Endodermal cell (in vitro differentiated cells): ENCODE measurements around the gene RPGRIP1L. TPM values are rescaled to one million over a fixed set of nuclear protein-coding genes. Genes with fewer than 3 reads are reported as not detected.
A peak's percentile ranks its signal among the peaks of the same experiment; 100 is the strongest.

Source experiments
- DNase-seq: peaks from one replicate; pipeline ENCODE4 v3.0.0-alpha.2; 2017
- H3K27ac ChIP-seq: 2 replicates; pipeline ENCODE4 v1.5.1; 2013; ENCODE audit warnings: mild to moderate bottlenecking, low read depth, low read length, moderate library complexity
- H3K27me3 ChIP-seq: 2 replicates; pipeline ENCODE4 v1.6.1; 2013; ENCODE audit warnings: mild to moderate bottlenecking, low read length, moderate library complexity; ENCODE audit not compliant: insufficient read depth, control insufficient read depth, poor library complexity, severe bottlenecking
- H3K36me3 ChIP-seq: 2 replicates; pipeline ENCODE4 v1.7.0; 2013; ENCODE audit warnings: mild to moderate bottlenecking, low read length, moderate library complexity; ENCODE audit not compliant: control insufficient read depth, insufficient read depth
- H3K4me1 ChIP-seq: one replicate; pipeline ENCODE4 v1.7.0; 2013; ENCODE audit warnings: low read length; ENCODE audit not compliant: control insufficient read depth, insufficient read depth
- H3K4me3 ChIP-seq: 2 replicates; pipeline ENCODE4 v1.5.1; 2013; ENCODE audit warnings: mild to moderate bottlenecking, low read length, moderate library complexity
- H3K9ac ChIP-seq: 2 replicates; pipeline ENCODE4 v1.6.1; 2013; ENCODE audit warnings: mild to moderate bottlenecking, low read length, moderate library complexity; ENCODE audit not compliant: poor library complexity, severe bottlenecking; ENCODE audit errors: extremely low read depth
- H3K9me3 ChIP-seq: 2 replicates; pipeline ENCODE4 v1.6.1; 2013; ENCODE audit warnings: mild to moderate bottlenecking, low read length, moderate library complexity; ENCODE audit not compliant: control insufficient read depth
- H3K27ac Mint-ChIP-seq: 2 replicates; pipeline ENCODE4 v1.8.0; 2020; ENCODE audit warnings: mixed read lengths
- H3K27me3 Mint-ChIP-seq: 2 replicates; pipeline ENCODE4 v1.8.0; 2021; ENCODE audit warnings: mild to moderate bottlenecking, mixed read lengths; ENCODE audit not compliant: insufficient read depth
- H3K36me3 Mint-ChIP-seq: 2 replicates; pipeline ENCODE4 v1.8.0; 2020; ENCODE audit warnings: low read depth, mixed read lengths
- H3K4me1 Mint-ChIP-seq: 2 replicates; pipeline ENCODE4 v1.8.0; 2020; ENCODE audit warnings: mixed read lengths
- H3K4me3 Mint-ChIP-seq: 2 replicates; pipeline ENCODE4 v1.8.0; 2020; ENCODE audit warnings: mild to moderate bottlenecking, moderate library complexity, mixed read lengths
- H3K9me3 Mint-ChIP-seq: 2 replicates; pipeline ENCODE4 v1.8.0; 2020; ENCODE audit warnings: mild to moderate bottlenecking, mixed read lengths
- WGBS, 2 experiments: methylation state at CpG; one replicate each; pipeline versions ENCODE4 v1.1.5 to v1.1.7; 2013; ENCODE audit warnings: missing lambda C conversion rate in 2 of 2, mixed read lengths in 1 of 2; ENCODE audit not compliant: insufficient coverage in 1 of 2, insufficient read length in 1 of 2; 5-methylcytosine and 5-hydroxymethylcytosine counted together
- total RNA-seq, 2 donors: library from RNA; stranded (reverse); fragmentation: NEBNext Ultra II Directional in 1 of 2; extraction: Animal tissue kit (Norgen Biotek cat#: 25700) in 1 of 2; gene quantifications; 2 replicates in 1 of 2; 3 replicates in 1 of 2; pipeline ENCODE4 v1.2.1, GENCODE V29; 2021
- TF ChIP-seq, protein P1 (sequence below): fragments of 200-600 bp; sonication (generic); conservative IDR thresholded peaks from 2 replicates; pipeline ENCODE4 v1.5.0; 2021; ENCODE audit warnings: antibody characterized with exemption, mild to moderate bottlenecking

Gene RPGRIP1L
- total RNA-seq, 2 donors from 2014 or later: 15.9 to 19.8 TPM

DNA sequence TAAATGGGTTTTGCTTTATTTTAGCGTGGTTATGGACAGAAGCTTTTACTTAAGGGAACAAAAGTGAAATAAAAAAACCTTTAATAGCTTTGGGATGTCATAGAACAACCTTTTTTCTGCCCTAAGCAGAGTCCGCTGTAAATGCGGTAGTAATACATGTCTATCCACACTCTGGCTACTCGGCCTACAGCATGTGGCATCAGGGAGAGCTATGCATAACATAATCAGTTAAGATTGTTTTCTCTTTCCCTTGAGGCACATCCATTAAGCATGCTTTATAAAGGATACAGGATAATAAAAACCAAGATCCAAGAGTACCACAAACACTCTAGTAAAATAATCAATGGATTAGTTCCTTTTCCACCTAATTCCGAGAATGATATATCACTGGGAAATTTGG, 10.3 kb downstream of the RPGRIP1L start:
- Mint-ChIP-seq H3K4me1 (no peaks in the 10 kb centered on the region), H3K4me3 (no peak overlapping the region), H3K27me3 (no peaks in the 10 kb centered on the region), H3K36me3 (peaks cover 39% of the 10 kb centered on the region), H3K27ac (no peak overlapping the region), H3K9me3 (peaks cover 15% of the 10 kb centered on the region)
- H3K27me3 ChIP-seq: no peaks in the 10 kb centered on the region
- peaks cover 9% of the 10 kb centered on the region for H3K36me3 ChIP-seq
- peaks cover 11% of the 10 kb centered on the region for H3K9me3 ChIP-seq
- H3K4me1 ChIP-seq: no peaks in the 10 kb centered on the region
- H3K9ac ChIP-seq: no peak overlapping the region
- 88 to 100% methylated on average over 4 to 5 of the region's 5 CpGs for WGBS, 2 experiments
- TF ChIP-seq, protein P1, sequence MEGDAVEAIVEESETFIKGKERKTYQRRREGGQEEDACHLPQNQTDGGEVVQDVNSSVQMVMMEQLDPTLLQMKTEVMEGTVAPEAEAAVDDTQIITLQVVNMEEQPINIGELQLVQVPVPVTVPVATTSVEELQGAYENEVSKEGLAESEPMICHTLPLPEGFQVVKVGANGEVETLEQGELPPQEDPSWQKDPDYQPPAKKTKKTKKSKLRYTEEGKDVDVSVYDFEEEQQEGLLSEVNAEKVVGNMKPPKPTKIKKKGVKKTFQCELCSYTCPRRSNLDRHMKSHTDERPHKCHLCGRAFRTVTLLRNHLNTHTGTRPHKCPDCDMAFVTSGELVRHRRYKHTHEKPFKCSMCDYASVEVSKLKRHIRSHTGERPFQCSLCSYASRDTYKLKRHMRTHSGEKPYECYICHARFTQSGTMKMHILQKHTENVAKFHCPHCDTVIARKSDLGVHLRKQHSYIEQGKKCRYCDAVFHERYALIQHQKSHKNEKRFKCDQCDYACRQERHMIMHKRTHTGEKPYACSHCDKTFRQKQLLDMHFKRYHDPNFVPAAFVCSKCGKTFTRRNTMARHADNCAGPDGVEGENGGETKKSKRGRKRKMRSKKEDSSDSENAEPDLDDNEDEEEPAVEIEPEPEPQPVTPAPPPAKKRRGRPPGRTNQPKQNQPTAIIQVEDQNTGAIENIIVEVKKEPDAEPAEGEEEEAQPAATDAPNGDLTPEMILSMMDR: no peak
- no peak overlapping the region for H3K4me3 ChIP-seq
- H3K27ac ChIP-seq: no peak overlapping the region
- DNase-seq: no peak

DNA sequence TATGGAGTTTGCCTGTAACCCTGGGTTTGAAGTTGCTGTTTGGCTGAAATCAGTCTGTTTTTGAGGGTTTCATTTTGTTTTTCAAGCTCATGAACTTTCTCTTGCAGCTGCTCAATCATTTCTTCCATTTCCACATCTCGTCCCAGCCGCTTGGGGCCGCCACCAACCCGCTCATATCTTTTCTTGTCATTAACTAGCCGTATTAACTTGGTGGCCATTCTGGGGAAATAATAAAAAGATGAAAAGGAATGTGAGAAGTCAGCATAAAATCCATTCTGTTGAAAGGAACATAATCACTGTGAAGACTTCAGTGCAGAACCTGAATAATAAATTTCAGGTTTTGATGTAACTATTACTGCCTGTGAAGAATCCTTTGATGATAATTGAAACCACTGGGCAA, 11.5 kb downstream of the RPGRIP1L start:
- Mint-ChIP-seq H3K36me3 (peaks cover 36% of the 10 kb centered on the region), H3K4me1 (no peaks in the 10 kb centered on the region), H3K4me3 (no peak overlapping the region), H3K27ac (peak overlapping the region; percentile 55), H3K27me3 (no peaks in the 10 kb centered on the region), H3K9me3 (peaks cover 10% of the 10 kb centered on the region)
- no peak overlapping the region for H3K27ac ChIP-seq
- TF ChIP-seq, protein P1: peak; percentile 73
- H3K9ac ChIP-seq: no peak overlapping the region
- H3K4me1 ChIP-seq: no peaks in the 10 kb centered on the region
- no peaks in the 10 kb centered on the region for H3K27me3 ChIP-seq
- 48 to 89% methylated on average over 3 to 5 of the region's 5 CpGs for WGBS, 2 experiments
- H3K36me3 ChIP-seq: peaks cover 15% of the 10 kb centered on the region
- peaks cover 11% of the 10 kb centered on the region for H3K9me3 ChIP-seq
- H3K4me3 ChIP-seq: no peak overlapping the region
- peak; percentile 81 for DNase-seq

DNA sequence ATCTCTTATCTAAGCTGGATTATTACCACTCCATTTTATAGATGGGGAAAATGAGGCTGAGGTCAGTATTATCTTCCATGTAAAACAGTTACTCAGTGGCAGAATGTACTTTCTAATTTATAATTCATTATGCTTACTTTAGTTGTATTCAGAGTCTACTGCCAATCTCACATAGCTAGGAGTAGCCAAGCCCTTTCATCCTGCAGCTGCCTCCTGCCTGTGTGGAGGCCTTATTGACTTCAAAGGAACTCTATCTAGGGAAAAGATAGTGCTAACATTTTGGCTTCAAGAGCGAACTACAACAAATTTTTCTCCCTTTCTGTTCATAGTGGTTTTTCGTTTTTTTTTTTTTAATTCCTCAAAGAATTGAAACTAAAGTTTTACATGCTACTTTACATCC, 12.9 kb downstream of the RPGRIP1L start:
- Histone ChIP-seq H3K27me3 (no peaks in the 10 kb centered on the region), H3K9ac (no peak overlapping the region), H3K36me3 (peaks cover 22% of the 10 kb centered on the region), H3K4me3 (no peak overlapping the region), H3K4me1 (no peaks in the 10 kb centered on the region), H3K9me3 (peaks cover under 1% of the 10 kb centered on the region), H3K27ac (no peak overlapping the region)
- Mint-ChIP-seq H3K9me3 (no peaks in the 10 kb centered on the region), H3K27me3 (no peaks in the 10 kb centered on the region), H3K4me3 (no peak overlapping the region), H3K4me1 (no peaks in the 10 kb centered on the region), H3K27ac (no peak overlapping the region), H3K36me3 (peaks cover 32% of the 10 kb centered on the region)
- TF ChIP-seq, protein P1: no peak
- WGBS, 2 experiments: 84% methylated on average over 2 of the region's 2 CpGs; no CpG with 5 or more reads in 1 of the 2 experiments
- DNase-seq: no peak
